GM12874 (cell line): Measurements from ENCODE around the gene SOHLH1.

Source experiments
- TF ChIP-seq, protein P1 (sequence below): IDR thresholded peaks from 2 replicates; pipeline ENCODE4 v1.5.1; 2011; ENCODE audit warnings: low read depth, mild to moderate bottlenecking, control low read depth, low read length, moderate library complexity; ENCODE audit not compliant: insufficient read depth

SOHLH1 gene

DNA sequence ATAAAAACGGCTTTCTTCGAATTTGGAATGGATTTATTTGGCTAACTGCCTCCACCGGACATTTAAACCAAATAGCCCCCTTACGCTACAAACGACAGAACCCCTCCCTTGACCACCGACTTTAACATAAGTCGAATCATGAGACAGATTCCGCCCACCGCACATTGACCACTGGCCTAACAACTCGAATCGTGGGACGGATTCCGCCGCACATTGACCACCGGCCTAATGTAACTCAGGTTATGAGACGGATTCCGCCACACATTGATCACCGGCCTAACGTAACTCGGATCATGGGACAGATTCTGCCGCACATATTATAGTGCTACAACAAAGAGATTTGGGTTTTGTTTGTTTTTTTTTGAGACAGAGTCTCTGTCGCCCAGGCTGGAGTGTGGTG lies 38.9 kb downstream of the SOHLH1 start:
- TF ChIP-seq, protein P1, sequence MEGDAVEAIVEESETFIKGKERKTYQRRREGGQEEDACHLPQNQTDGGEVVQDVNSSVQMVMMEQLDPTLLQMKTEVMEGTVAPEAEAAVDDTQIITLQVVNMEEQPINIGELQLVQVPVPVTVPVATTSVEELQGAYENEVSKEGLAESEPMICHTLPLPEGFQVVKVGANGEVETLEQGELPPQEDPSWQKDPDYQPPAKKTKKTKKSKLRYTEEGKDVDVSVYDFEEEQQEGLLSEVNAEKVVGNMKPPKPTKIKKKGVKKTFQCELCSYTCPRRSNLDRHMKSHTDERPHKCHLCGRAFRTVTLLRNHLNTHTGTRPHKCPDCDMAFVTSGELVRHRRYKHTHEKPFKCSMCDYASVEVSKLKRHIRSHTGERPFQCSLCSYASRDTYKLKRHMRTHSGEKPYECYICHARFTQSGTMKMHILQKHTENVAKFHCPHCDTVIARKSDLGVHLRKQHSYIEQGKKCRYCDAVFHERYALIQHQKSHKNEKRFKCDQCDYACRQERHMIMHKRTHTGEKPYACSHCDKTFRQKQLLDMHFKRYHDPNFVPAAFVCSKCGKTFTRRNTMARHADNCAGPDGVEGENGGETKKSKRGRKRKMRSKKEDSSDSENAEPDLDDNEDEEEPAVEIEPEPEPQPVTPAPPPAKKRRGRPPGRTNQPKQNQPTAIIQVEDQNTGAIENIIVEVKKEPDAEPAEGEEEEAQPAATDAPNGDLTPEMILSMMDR: no peak

DNA sequence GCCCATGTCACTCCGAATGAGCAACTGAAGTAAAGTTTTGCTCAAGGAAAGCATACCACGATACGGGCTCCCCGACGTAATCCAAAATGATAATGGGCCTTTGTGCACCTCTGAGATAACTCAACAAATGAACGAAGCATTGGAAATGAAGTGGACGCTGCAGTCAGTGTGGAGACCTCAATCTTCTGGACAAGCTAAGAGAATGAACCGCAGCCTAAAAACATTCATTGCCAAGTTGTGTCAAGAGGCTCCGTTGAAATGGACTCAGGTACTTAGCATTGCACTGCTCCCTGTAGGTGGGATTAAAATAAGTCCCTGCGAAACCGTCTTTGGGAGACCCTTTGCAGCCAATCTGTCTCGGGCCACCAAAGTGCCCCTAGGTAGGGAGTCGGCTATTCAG lies 40.0 kb downstream of the SOHLH1 start:
- TF ChIP-seq, protein P1: no peak

DNA sequence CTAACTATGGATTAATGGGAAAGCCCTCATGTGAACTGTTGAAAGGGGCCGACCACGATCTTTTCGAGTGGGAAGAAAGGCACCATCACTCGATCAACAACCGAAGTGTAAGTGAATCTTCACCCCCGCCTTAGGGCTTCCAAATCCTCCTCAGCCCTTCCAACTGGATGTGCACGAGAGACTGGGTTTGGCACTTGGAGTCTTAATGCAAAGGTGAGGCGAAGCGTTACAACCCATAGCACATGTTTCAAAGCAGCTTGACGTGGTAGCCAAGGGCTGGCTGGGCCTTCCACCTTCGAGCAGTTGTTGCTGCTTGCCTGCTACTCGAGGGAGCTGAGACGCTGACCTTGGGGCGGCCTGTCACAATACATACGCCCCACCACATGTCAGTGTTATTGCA lies 41.9 kb downstream of the SOHLH1 start:
- TF ChIP-seq, protein P1: no peak

DNA sequence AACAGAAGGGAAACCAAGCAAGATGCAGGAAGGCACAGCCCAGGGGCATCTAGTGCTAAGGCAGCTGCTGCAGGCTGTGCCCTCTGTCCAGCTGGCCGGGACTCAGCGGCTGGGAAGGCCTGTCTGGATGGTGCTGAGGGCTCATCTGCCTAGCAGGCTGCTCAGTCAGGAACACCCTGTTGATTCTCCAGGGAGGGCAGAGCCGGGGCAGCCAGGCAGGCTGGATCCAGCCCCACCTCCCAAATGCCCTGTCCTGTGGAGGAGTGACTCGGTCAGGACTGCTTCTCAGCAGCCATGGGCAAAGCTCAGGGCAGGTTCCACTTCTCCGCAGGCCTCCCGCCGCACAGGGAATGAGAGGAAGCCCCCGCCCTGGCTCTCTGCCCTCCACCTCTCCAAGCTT lies 44.0 kb downstream of the SOHLH1 start:
- TF ChIP-seq, protein P1: no peak

DNA sequence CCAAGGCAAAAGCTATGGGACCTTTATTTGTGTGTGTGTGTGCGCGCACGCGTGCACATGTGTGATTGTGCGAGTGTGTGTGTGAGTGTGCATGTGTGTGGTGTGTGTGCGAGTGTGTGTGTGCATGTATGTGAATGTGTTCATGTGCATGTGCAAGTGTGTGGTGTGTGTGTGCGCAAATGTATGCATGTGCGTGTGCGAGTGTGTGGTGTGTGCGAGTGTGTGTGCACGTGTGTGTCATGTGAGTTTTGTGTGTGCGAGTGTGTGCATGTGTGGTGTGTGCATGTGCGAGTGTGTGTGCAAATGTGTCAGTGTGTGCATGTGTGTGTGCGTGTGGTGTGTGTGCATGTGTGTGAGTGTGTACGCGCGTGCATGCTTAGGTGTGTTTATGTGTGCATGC lies 48.9 kb downstream of the SOHLH1 start:
- TF ChIP-seq, protein P1: no peak

DNA sequence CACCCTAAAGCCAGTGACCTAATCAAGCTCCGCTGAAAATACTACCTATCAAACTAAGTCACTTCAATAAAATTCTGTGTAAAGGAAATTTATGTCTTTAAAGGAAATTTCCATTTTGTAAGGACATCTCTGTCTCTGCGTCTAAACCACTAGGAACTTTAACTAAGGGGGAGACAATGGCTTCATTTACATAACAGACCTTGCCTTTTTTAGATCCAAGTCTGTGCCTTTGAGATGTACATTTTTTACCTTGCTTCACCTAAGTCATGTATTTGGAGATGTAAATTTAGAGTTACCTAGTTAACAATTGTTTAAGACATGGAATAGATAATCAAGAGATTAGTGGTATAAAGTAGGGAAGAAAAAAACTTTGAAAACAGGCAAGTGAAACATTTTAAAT lies 49.8 kb downstream of the SOHLH1 start:
- TF ChIP-seq, protein P1: no peak

DNA sequence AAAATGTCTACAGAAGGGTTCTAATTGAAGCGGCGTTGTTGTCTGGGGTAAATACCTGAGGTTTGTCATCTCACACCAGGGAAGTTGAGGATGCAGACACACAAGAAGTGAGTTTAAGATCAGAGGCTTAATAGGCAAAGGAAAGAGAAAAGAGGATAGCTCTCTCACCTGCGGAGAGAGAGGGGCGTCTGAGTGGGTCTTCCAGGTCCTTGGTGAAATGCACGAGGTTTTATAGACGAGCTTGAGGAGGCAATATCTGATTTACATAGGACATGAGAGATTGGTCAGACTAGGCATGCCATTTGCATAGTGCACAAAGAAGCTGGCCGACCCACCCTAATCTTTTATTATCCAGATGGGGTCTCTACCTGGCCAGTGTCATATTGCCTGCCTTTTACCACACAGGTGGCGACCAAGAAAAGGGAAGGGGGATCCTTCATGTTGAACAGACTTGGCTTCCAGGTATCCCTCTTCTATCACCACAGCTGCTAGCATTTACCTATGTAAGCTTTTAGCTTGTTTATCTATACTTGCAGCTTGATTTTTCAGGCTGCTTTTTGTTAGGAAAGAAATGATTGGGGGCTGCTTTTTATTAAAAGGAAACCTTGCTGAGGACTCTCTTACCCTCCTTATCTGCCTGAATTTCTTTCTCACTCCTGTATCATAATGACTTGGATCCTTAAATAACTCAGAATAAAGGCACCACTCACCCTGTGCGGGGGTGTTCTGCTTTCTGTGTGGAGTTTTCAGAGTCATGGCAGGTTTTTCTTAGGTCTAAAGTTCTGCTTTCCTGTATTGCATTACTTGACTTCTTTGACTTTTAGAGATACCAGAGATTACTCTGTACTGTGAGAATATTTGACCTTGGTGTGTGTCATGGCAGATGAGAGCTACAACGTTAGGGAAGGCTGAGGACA lies 50.5 kb downstream of the SOHLH1 start:
- TF ChIP-seq, protein P1: no peak
